PC-9 (cell line): ENCODE data around the gene HDAC5.

Experiments
- EZH2 ChIP-seq: fragments of 200-600 bp; sonication (generic); IDR thresholded peaks from 2 replicates; pipeline ENCODE4 v1.8.0; 2017; ENCODE audit warnings: antibody characterized with exemption, low read depth
- TF ChIP-seq, protein P1 (sequence below): fragments of 200-600 bp; sonication (generic); conservative IDR thresholded peaks from 2 replicates; pipeline ENCODE4 v1.6.1; 2017; ENCODE audit warnings: mixed run types, antibody characterized with exemption, mild to moderate bottlenecking, moderate library complexity

DNA sequence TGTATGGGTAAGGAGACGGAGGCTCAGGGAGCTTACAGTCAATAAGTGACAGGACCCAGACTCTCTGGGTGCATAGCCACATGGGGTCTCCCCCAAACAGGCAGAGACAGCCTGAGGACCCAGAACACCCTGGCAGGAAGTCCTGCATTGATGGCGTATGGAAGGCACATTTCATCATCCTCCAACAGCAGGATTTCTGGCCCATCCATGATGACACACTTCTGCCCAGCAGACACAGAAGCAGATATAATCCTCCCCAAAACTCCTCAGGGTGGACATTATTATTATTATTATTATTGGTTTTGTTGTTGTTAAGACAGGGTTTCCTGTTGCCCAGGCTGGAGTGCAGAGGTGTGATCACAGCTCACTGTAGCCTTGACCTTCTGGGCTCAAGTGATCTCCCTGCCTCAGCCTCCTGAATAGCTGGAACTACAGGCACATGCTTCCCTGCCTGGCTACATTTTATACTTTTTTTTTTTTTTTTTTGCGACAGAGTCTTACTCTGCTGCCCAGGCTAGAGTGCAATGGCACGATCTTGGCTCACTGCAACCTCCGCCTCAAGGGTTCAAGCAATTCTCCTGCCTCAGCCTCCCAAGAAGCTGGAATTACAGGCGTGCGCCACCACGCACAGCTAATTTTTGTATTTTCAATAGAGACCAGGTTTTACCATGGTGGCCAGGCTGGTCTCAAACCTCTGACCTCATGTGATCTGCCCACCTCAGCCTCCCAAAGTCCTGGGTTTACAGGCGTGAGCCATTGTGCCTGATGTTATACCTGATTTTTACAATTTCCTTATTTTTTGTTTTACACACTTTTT is 11.5 kb upstream of the HDAC5 start:
- TF ChIP-seq, protein P1, sequence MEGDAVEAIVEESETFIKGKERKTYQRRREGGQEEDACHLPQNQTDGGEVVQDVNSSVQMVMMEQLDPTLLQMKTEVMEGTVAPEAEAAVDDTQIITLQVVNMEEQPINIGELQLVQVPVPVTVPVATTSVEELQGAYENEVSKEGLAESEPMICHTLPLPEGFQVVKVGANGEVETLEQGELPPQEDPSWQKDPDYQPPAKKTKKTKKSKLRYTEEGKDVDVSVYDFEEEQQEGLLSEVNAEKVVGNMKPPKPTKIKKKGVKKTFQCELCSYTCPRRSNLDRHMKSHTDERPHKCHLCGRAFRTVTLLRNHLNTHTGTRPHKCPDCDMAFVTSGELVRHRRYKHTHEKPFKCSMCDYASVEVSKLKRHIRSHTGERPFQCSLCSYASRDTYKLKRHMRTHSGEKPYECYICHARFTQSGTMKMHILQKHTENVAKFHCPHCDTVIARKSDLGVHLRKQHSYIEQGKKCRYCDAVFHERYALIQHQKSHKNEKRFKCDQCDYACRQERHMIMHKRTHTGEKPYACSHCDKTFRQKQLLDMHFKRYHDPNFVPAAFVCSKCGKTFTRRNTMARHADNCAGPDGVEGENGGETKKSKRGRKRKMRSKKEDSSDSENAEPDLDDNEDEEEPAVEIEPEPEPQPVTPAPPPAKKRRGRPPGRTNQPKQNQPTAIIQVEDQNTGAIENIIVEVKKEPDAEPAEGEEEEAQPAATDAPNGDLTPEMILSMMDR = no peak
- TF ChIP-seq EZH2 = no peak
